Heart right ventricle (tissue), 16 donors: Measurements from ENCODE around the gene CNTNAP1. TPM values are rescaled to one million over a fixed set of nuclear protein-coding genes. Genes with fewer than 3 reads are reported as not detected.

Source experiments
- ATAC-seq, 8 donors: fragments of 200-7000 bp; cut with Tn5 transposase; one replicate each; pipeline ENCODE4 v1.9.1; 2020; ENCODE audit warnings: mild to moderate bottlenecking in 8 of 8, moderate library complexity in 8 of 8, moderate number of reproducible peaks in 1 of 8
- DNase-seq, 2 donors: peaks; one replicate each; pipeline ENCODE4 v3.0.0-alpha.2; 2020
- H3K27ac ChIP-seq, 10 donors: fragments of 200-600 bp; sonication (generic) in 2 of 10; one replicate each; pipeline versions ENCODE4 v1.5.0 to v1.8.0; 2020 to 2022; ENCODE audit warnings: mild to moderate bottlenecking in 3 of 10
- H3K27me3 ChIP-seq, 7 donors: fragments of 200-600 bp; one replicate each; pipeline ENCODE4 v1.8.0; 2021 to 2022; ENCODE audit warnings: mild to moderate bottlenecking in 2 of 7
- H3K36me3 ChIP-seq, 9 donors: fragments of 200-600 bp; sonication (generic) in 1 of 9; one replicate each; pipeline versions ENCODE4 v1.5.0 to v1.8.0; 2020 to 2022; ENCODE audit warnings: mild to moderate bottlenecking in 2 of 9
- H3K4me1 ChIP-seq, 9 donors: fragments of 200-600 bp; sonication (generic) in 1 of 9; one replicate each; pipeline versions ENCODE4 v1.5.0 to v1.8.0; 2020 to 2022; ENCODE audit warnings: mild to moderate bottlenecking in 4 of 9
- H3K4me3 ChIP-seq, 10 donors: fragments of 200-600 bp; sonication (generic) in 2 of 10; one replicate each; pipeline versions ENCODE4 v1.5.0 to v1.8.0; 2020 to 2022; ENCODE audit warnings: mild to moderate bottlenecking in 7 of 10, moderate library complexity in 2 of 10
- H3K9me3 ChIP-seq, 11 donors: fragments of 200-600 bp in 10 of 11; sonication (generic) in 2 of 11; one replicate each; pipeline versions ENCODE4 v1.5.0 to v1.8.0; 2013 to 2022; ENCODE audit warnings: mild to moderate bottlenecking in 2 of 11, control low read depth in 1 of 11, moderate library complexity in 1 of 11
- CTCF ChIP-seq, 9 donors: fragments of 200-600 bp; sonication (generic) in 2 of 9; IDR thresholded peaks; one replicate each; pipeline versions ENCODE4 v1.5.0 to v1.8.0; 2021 to 2022; ENCODE audit warnings: antibody characterized with exemption in 9 of 9, mild to moderate bottlenecking in 5 of 9, moderate library complexity in 1 of 9
- WGBS, 2 donors: extraction: QIAGEN DNeasy Blood & Tissue Kit; methylation state at CpG; one replicate each; pipeline ENCODE4 v1.1.7; 2013; ENCODE audit warnings: inconsistent platforms in 1 of 2; 5-methylcytosine and 5-hydroxymethylcytosine counted together
- intact Hi-C, 10 donors: fragments of 100-400 bp; cut with DNase I; formaldehyde crosslinking; loops; one replicate each; pipeline versions ENCODE4 v1.11.1 to v1.14.2; 2022
- long read RNA-seq, 3 donors: library from polyadenylated mRNA; unstranded; transcript quantifications; one replicate each; pipeline ENCODE4 v2.0.0, GENCODE V29; 2020 to 2021
- polyA plus RNA-seq, 2 donors: library from polyadenylated mRNA; stranded (reverse); fragments of 200-250 nt; gene quantifications; one replicate each; pipeline ENCODE4 v1.2.3, GENCODE V29; 2013
- total RNA-seq, 10 donors: library from RNA; stranded (reverse); fragmentation: NEBNext Ultra II Directional in 3 of 10; extraction: Animal tissue kit (Norgen Biotek cat#: 25700) in 3 of 10; gene quantifications; one replicate each; pipeline versions ENCODE4 v1.2.1 to v1.2.4, GENCODE V29; 2021 to 2023
- donor health status: Arrhythmogenic right ventricular cardiomyopathy.
- donor health status: ischemic (EF 13 %, LVEDD 7.1; RV severe dilation, severe dysfunction).
- donor health status: healthy with polysubstance abuse.
- donor health status: DM: no; HTN: yes; CAD: no.
- donor health status: DM: no; HTN: no; CAD: no.
- donor health status: ischemic (EF 25% LVEDD 6.9; RV normal size, moderate dysfunction).
- donor health status: ischemic (EF 25% LVEDD 5.7; RV mildly dilated, moderate dysfunction).
- donor health status: healthy.
- donor health status: DM: yes; HTN: yes; CAD: no.
- donor health status: Ischemic cardiomyopathy.
- donor health status: ischemic (EF 35%, LVEDD 5.7; RV mildly dilated, moderate dysfunction).
- donor health status: nonischemic (EF 11% LVEDD 7.7; RV severe dilation, severe dysfunction).
- donor health status: DM: yes; HTN: yes; CAD: no.
- donor health status: PGD.
- donor health status: ischemic (EF 29% LVEDD 5.4; RV normal size, mild dysfunction).
- donor health status: nonischemic (EF 23%, LVEDD 6.1; RV moderate dilation, normal function).

Gene CNTNAP1
- total RNA-seq (10 to 100 TPM in 2 of 10 donors, 1 to 10 TPM in 8; 2.2 to 28.3 (median 3.5) TPM), polyA plus RNA-seq (1 to 10 TPM; 2.3 to 9.6 TPM)
- long read RNA-seq, donor 1, partial matches to known transcripts, result 0 of 3 reads
- long read RNA-seq, donor 1, other reads (novel, unspliced or antisense), result 3 of 3 reads
- long read RNA-seq, donor 2, partial matches to known transcripts, result 0 of 1 reads
- long read RNA-seq, donor 2, other reads (novel, unspliced or antisense), result 1 of 1 reads
- long read RNA-seq, donor 3, partial matches to known transcripts, result 0 of 2 reads
- long read RNA-seq, donor 3, other reads (novel, unspliced or antisense), result 2 of 2 reads

DNA sequence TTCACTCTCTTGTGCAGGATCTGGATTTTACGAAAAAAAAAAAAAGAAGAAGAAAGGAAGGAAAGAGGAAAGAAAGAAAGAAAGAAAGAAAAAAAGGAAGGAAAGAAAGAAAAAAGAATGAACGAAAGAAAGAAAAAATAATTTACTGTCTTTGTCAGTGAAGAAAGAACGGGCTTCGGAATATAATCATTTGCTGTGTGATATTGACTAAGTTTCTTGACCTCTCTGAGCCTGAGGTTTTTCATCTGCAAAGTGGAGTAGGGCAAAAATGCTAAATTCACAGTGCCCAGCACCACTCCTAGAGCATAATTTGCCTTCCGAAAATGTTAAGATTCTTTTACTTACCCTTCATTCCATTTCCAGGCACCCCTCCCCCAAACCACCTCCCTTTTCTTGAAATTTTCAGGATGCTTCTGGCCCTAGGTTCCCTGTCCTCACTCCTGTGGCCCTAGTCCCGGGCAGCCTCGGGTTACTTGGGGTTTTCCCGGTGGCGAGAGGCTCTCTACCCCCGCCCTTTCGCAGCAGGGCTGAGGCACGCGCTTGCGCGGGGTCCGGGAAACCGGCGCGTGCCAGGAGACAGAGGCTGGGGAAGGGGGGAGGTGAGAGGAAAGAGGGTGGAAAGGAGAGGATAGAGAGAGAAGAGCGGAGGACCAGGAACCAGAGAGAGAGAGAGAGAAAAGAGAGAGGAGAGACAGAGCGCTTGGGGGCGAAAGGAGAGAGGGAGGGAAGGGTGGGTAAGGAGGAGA is at the start of gene CNTNAP1:
Gene CNTNAP1 (plus strand): TSS at position 556 of the 746 bp plus-strand sequence. CDS start 299 bp downstream, outside the sequence.
- Histone ChIP-seq H3K4me1 (peaks cover 34 to 70% (median 66%) of the 10 kb centered on the region in 9 donors), H3K9me3 (no peaks in the 10 kb centered on the region), H3K36me3 (peaks cover 0 to 29% (median 10%) of the 10 kb centered on the region in 9 donors), H3K27me3 (peaks cover 0 to 31% (median 0%) of the 10 kb centered on the region in 7 donors), H3K27ac (peak within 1 kb of the TSS in 9 of 10 donors; percentile 16 to 84 (median 66)), H3K4me3 (peak within 1 kb of the TSS; percentile 38 to 63 (median 58))
- TF ChIP-seq CTCF (IDR thresholded peaks at IDR 0.05), result no peak
- peak in 1 of 8 donors; percentile 37 for ATAC-seq
- WGBS, 2 donors, result 14 to 16% methylated on average over 21 to 22 of the region's 22 CpGs
- intact Hi-C loops, result loop anchor here in 5 of 10 donors (2.0 to 10.0 kb wide), 4 partner anchors 67 to 107 kb away; partner anchors contain the start of gene PSMC3IP (in 1 of the 5)
- peak; percentile 50 to 58 for DNase-seq

- Histone ChIP-seq H3K9me3 (no peaks in the 10 kb centered on the region), H3K4me3 (no peak overlapping the region), H3K27me3 (no peaks in the 10 kb centered on the region), H3K4me1 (no peaks in the 10 kb centered on the region), H3K36me3 (no peaks in the 10 kb centered on the region), H3K27ac (no peak overlapping the region)
- no peak for DNase-seq
- TF ChIP-seq CTCF (IDR thresholded peaks at IDR 0.05), result no peak
- no peak for ATAC-seq
- 71 to 72% methylated on average over 9 of the region's 9 CpGs for WGBS, 2 donors
- intact Hi-C loops, result no loop called here
Observed at GRCh38 chr17:42632949-42633444, 49.3 kb upstream of the CNTNAP1 start.

- DNase-seq, result no peak
- Histone ChIP-seq H3K36me3 (no peaks in the 10 kb centered on the region), H3K4me3 (no peak overlapping the region), H3K27ac (no peak overlapping the region), H3K4me1 (no peaks in the 10 kb centered on the region), H3K9me3 (no peaks in the 10 kb centered on the region), H3K27me3 (peaks cover 0 to 7% (median 0%) of the 10 kb centered on the region in 7 donors)
- TF ChIP-seq CTCF (IDR thresholded peaks at IDR 0.05), result no peak
- WGBS, 2 donors, result 78 to 81% methylated on average over 6 of the region's 7 CpGs
- intact Hi-C loops, result no loop called here
- ATAC-seq, result no peak
Observed at GRCh38 chr17:42639525-42640113, 42.7 kb upstream of the CNTNAP1 start.

DNA sequence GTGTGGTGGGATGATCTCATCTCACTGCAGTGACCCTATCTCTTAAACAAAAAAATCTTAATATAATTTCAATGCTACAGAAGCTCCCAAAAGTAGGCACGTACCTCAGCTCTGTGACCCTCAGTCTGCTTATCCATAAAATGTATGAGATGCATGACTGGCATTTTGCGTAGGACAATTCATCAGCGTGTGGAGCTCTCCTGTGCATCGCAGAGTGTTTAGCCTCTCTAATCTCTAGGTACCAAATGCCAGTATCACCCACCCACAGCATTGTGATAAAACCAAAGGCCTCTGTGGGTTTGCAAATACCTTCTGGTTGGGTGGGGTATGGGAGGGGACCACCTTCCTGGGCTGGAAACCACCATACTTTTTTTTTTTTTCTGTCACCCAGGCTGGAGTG is 42.2 kb upstream of the CNTNAP1 start:
- DNase-seq (no peak), ATAC-seq (no peak)
- no peaks in the 10 kb centered on the region for H3K4me1 ChIP-seq
- intact Hi-C loops, result no loop called here
- H3K27me3 ChIP-seq, result peaks cover 0 to 7% (median 0%) of the 10 kb centered on the region in 7 donors
- no peak overlapping the region for H3K27ac ChIP-seq
- no peaks in the 10 kb centered on the region for H3K9me3 ChIP-seq
- 83 to 90% methylated on average over 4 of the region's 4 CpGs for WGBS, 2 donors
- no peak for TF ChIP-seq CTCF (IDR thresholded peaks at IDR 0.05)
- no peaks in the 10 kb centered on the region for H3K36me3 ChIP-seq
- no peak overlapping the region for H3K4me3 ChIP-seq
